Keratinocyte (primary cell): Measurements from ENCODE around the gene HS6ST3. TPM values are rescaled to one million over a fixed set of nuclear protein-coding genes. Genes with fewer than 3 reads are reported as not detected.

ENCODE experiments used
- DNase-seq: peaks from one replicate; pipeline ENCODE4 v3.0.0-alpha.2; 2011; ENCODE audit warnings: low read depth, missing footprints, low spot score
- FAIRE-seq: peaks from 2 replicates; lab custom pipeline; 2011; peaks lifted over from hg19 to GRCh38; lab: Jason Lieb, UNC
- H2AFZ ChIP-seq: 2 replicates; pipeline ENCODE4 v1.6.0; 2012; ENCODE audit warnings: low read length, control low read depth, inconsistent platforms; ENCODE audit not compliant: control insufficient read depth
- H3K27ac ChIP-seq: 2 replicates; pipeline ENCODE4 v1.5.1; 2011; ENCODE audit warnings: low read length; ENCODE audit not compliant: control insufficient read depth, insufficient read depth
- H3K27me3 ChIP-seq: 3 replicates; pipeline ENCODE4 v1.6.0; 2011; ENCODE audit warnings: low read length; ENCODE audit not compliant: control insufficient read depth, insufficient read depth; ENCODE audit errors: extremely low read depth
- H3K36me3 ChIP-seq, 2 experiments: 2 replicates in 1 of 2; 3 replicates in 1 of 2; pipeline ENCODE4 v1.5.1; 2011; ENCODE audit warnings: low read length in 2 of 2, mild to moderate bottlenecking in 1 of 2; ENCODE audit not compliant: control insufficient read depth in 2 of 2, insufficient read depth in 2 of 2; ENCODE audit errors: extremely low read depth in 1 of 2
- H3K4me1 ChIP-seq: 3 replicates; pipeline ENCODE4 v1.5.1; 2011; ENCODE audit warnings: low read length; ENCODE audit not compliant: control insufficient read depth, insufficient read depth; ENCODE audit errors: extremely low read depth
- H3K4me2 ChIP-seq: 3 replicates; pipeline ENCODE4 v1.6.0; 2011; ENCODE audit warnings: low read depth, low read length; ENCODE audit not compliant: control insufficient read depth, insufficient read depth; ENCODE audit errors: extremely low read depth
- H3K4me3 ChIP-seq, 3 experiments: fragments of 200-600 bp in 1 of 3; sonication (generic) in 1 of 3; 2 replicates in 2 of 3; 3 replicates in 1 of 3; pipeline ENCODE4 v1.5.1; 2011 to 2016; ENCODE audit warnings: low read length in 3 of 3, mild to moderate bottlenecking in 3 of 3, control low read depth in 2 of 3, inconsistent platforms in 1 of 3, low read depth in 1 of 3, mixed read lengths in 1 of 3, mixed run types in 1 of 3, moderate library complexity in 1 of 3; ENCODE audit not compliant: control insufficient read depth in 2 of 3, insufficient read depth in 2 of 3; ENCODE audit errors: extremely low read depth in 1 of 3
- H3K79me2 ChIP-seq: 2 replicates; pipeline ENCODE4 v1.6.0; 2012; ENCODE audit warnings: low read length; ENCODE audit not compliant: control insufficient read depth, insufficient read depth
- H3K9ac ChIP-seq: 3 replicates; pipeline ENCODE4 v1.6.0; 2011; ENCODE audit warnings: low read length; ENCODE audit not compliant: control insufficient read depth, insufficient read depth; ENCODE audit errors: extremely low read depth
- H3K9me1 ChIP-seq: 3 replicates; pipeline ENCODE4 v1.6.0; 2011; ENCODE audit warnings: low read length; ENCODE audit not compliant: control insufficient read depth, insufficient read depth; ENCODE audit errors: extremely low read depth
- H3K9me3 ChIP-seq: 2 replicates; pipeline ENCODE4 v1.5.1; 2012; ENCODE audit warnings: low read depth, low read length; ENCODE audit not compliant: control insufficient read depth
- H4K20me1 ChIP-seq: 3 replicates; pipeline ENCODE4 v1.6.0; 2011; ENCODE audit warnings: low read length; ENCODE audit not compliant: control insufficient read depth, insufficient read depth; ENCODE audit errors: extremely low read depth
- EZH2 ChIP-seq: IDR thresholded peaks from one replicate; pipeline ENCODE4 v1.6.1; 2012; ENCODE audit warnings: inconsistent platforms, mild to moderate bottlenecking, low read length, moderate library complexity
- dilution Hi-C: fragments of 300-500 bp; cut with MboI; formaldehyde crosslinking; loops from one replicate; pipeline ENCODE4 v1.7.0; 2020; ENCODE audit warnings: low sequenced_read_pairs; ENCODE audit not compliant: extremely low pct_ligation_motif_present
- polyA plus RNA-seq, 5 experiments: library from polyadenylated mRNA; depleted of rRNA in 3 of 5; stranded (reverse) in 3 of 5; stranded (forward) in 1 of 5; unstranded in 1 of 5; fragments of >200 nt; gene quantifications; 1 replicate in 1 of 5; 2 replicates in 3 of 5; 3 replicates in 1 of 5; pipeline versions ENCODE4 v1.2.1 to v1.2.3, GENCODE V29; 2011 to 2012; ENCODE audit warnings: missing spikeins in 2 of 5, low read depth in 1 of 5, low replicate concordance in 1 of 5
- TF ChIP-seq, protein P1 (sequence below), 3 experiments: IDR thresholded peaks in 1 of 3; conservative IDR thresholded peaks in 1 of 3; optimal IDR thresholded peaks in 1 of 3; 2 replicates in 2 of 3; 3 replicates in 1 of 3; pipeline versions ENCODE3 to v1.5.1; 2011; ENCODE audit warnings: low read length in 3 of 3, mild to moderate bottlenecking in 3 of 3, moderate library complexity in 2 of 3, control low read depth in 1 of 3, inconsistent platforms in 1 of 3; ENCODE audit not compliant: insufficient read depth in 2 of 3; ENCODE audit errors: extremely low read depth in 1 of 3

HS6ST3 gene
- polyA plus RNA-seq, 1 donor (not counting 4 experiments of a cell fraction or from before 2014, with no cell fraction given): 0.03 TPM

- no peak overlapping the region for H3K27ac ChIP-seq
- peak overlapping the region; percentile 66 for H3K4me2 ChIP-seq
- FAIRE-seq: no peak
- no peaks in the 10 kb centered on the region for H4K20me1 ChIP-seq
- no peak for DNase-seq
- H3K4me1 ChIP-seq: peaks cover 4% of the 10 kb centered on the region
- no peak overlapping the region for H3K9ac ChIP-seq
- no peaks in the 10 kb centered on the region for H3K9me3 ChIP-seq
- H3K36me3 ChIP-seq: no peaks in the 10 kb centered on the region
- H2AFZ ChIP-seq: no peak overlapping the region
- dilution Hi-C loops: no loop called here
- H3K9me1 ChIP-seq: no peaks in the 10 kb centered on the region
- H3K79me2 ChIP-seq: no peaks in the 10 kb centered on the region
- peak overlapping the region; percentile 20 to 41 (median 38) for H3K4me3 ChIP-seq
- H3K27me3 ChIP-seq: peaks cover 33% of the 10 kb centered on the region
- no peak for TF ChIP-seq EZH2
- TF ChIP-seq, protein P1, sequence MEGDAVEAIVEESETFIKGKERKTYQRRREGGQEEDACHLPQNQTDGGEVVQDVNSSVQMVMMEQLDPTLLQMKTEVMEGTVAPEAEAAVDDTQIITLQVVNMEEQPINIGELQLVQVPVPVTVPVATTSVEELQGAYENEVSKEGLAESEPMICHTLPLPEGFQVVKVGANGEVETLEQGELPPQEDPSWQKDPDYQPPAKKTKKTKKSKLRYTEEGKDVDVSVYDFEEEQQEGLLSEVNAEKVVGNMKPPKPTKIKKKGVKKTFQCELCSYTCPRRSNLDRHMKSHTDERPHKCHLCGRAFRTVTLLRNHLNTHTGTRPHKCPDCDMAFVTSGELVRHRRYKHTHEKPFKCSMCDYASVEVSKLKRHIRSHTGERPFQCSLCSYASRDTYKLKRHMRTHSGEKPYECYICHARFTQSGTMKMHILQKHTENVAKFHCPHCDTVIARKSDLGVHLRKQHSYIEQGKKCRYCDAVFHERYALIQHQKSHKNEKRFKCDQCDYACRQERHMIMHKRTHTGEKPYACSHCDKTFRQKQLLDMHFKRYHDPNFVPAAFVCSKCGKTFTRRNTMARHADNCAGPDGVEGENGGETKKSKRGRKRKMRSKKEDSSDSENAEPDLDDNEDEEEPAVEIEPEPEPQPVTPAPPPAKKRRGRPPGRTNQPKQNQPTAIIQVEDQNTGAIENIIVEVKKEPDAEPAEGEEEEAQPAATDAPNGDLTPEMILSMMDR (optimal IDR thresholded peaks at IDR 0.05 in 1 of 3, IDR thresholded peaks at IDR 0.05 in 1 of 3, conservative IDR thresholded peaks at IDR 0.05 in 1 of 3; ENCODE audit: extremely low read depth in 1 of 3, insufficient read depth in 2 of 3, low read length in 3 of 3): no peak
Observed at GRCh38 chr13:96090240-96091101, 564 bp downstream of the HS6ST3 start.

GRCh38 chr13:96091164-96092117, 1.5 kb downstream of the HS6ST3 start:
- H3K4me1 ChIP-seq: peaks cover 4% of the 10 kb centered on the region
- no peak overlapping the region for H3K9ac ChIP-seq
- no peaks in the 10 kb centered on the region for H3K9me3 ChIP-seq
- H3K79me2 ChIP-seq: no peaks in the 10 kb centered on the region
- peak; percentile 98 for TF ChIP-seq EZH2
- TF ChIP-seq, protein P1 (optimal IDR thresholded peaks at IDR 0.05 in 1 of 3, IDR thresholded peaks at IDR 0.05 in 1 of 3, conservative IDR thresholded peaks at IDR 0.05 in 1 of 3; ENCODE audit: extremely low read depth in 1 of 3, insufficient read depth in 2 of 3, low read length in 3 of 3): no peak
- DNase-seq (no peak), FAIRE-seq (no peak)
- no peaks in the 10 kb centered on the region for H3K9me1 ChIP-seq
- dilution Hi-C loops: no loop called here
- H3K27ac ChIP-seq: no peak overlapping the region
- peaks cover 33% of the 10 kb centered on the region for H3K27me3 ChIP-seq
- no peak overlapping the region for H3K4me2 ChIP-seq
- H3K4me3 ChIP-seq: no peak overlapping the region
- H3K36me3 ChIP-seq: no peaks in the 10 kb centered on the region
- H2AFZ ChIP-seq: no peak overlapping the region
- H4K20me1 ChIP-seq: no peaks in the 10 kb centered on the region
